PFSK-1 (cell line): ENCODE data around the gene INPP5D.

Experiments
- FOXP2 ChIP-seq: optimal IDR thresholded peaks from 2 replicates; pipeline ENCODE3; 2011; ENCODE audit warnings: borderline replicate concordance, control low read depth, inconsistent platforms; ENCODE audit not compliant: insufficient read depth; ENCODE audit errors: extremely low read length, extremely low read depth
- POLR2AphosphoS5 ChIP-seq: IDR thresholded peaks from 2 replicates; pipeline ENCODE4 v1.6.1; 2012; ENCODE audit warnings: low read depth, mild to moderate bottlenecking, control low read depth, low read length, moderate library complexity
- REST ChIP-seq, 2 experiments: IDR thresholded peaks; 2 replicates each; pipeline versions ENCODE4 v1.6.1 to v1.8.0; 2011 to 2012; ENCODE audit warnings: low read depth in 2 of 2, low read length in 2 of 2, control low read depth in 1 of 2, inconsistent platforms in 1 of 2, mild to moderate bottlenecking in 1 of 2, moderate library complexity in 1 of 2; ENCODE audit not compliant: insufficient read depth in 1 of 2
- SIN3A ChIP-seq: IDR thresholded peaks from 2 replicates; pipeline ENCODE4 v1.6.1; 2012; ENCODE audit warnings: mild to moderate bottlenecking, low read length, moderate library complexity, borderline replicate concordance; ENCODE audit not compliant: insufficient read depth
- TAF1 ChIP-seq: IDR thresholded peaks from 2 replicates; pipeline ENCODE4 v1.6.1; 2012; ENCODE audit warnings: low read length, control low read depth, borderline replicate concordance; ENCODE audit not compliant: insufficient read depth

- TF ChIP-seq POLR2AphosphoS5: no peak
- TF ChIP-seq TAF1: no peak
- TF ChIP-seq SIN3A: no peak
- no peak for TF ChIP-seq REST (IDR thresholded peaks at IDR 0.05; ENCODE audit: insufficient read depth in 1 of 2, low read depth in 2 of 2, low read length in 2 of 2)
- TF ChIP-seq FOXP2: no peak
These were observed 80.8 kb downstream of the INPP5D start for GRCh38 chr2:233140978-233141377.
